Stimulated activated CD4-positive, alpha-beta T cell treated with anti-CD3 and anti-CD28 coated beads, TNF-alpha, amount 100 ng/mL, for 48 hours (primary cell): ENCODE results near the gene PEX5L.

ENCODE experiments used
- DNase-seq, 3 donors: peaks; one replicate each; pipeline ENCODE4 v3.0.0-alpha.2; 2020; ENCODE audit warnings: low read depth in 3 of 3

Gene PEX5L

DNA sequence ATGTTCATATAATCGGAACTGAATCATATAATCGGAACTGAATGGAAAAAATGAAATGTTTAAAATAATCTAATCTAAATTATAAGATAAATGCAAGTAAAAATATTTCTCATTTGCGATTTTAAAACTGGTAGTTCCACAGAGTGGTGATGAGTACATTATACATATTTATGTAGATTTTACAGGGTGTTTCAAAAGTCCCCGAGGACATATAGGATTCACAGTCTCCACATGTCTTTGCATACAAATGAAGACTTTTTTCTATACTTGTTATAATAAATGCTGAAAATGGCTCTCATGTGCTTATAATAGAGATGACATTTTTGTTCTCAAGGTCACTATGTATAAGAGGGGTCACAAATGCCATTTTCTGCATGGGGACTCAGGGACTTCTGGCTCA is 139.5 kb downstream of the PEX5L start:
- no peak for DNase-seq

- DNase-seq, result no peak
Measured at GRCh38 chr3:179896507-179896906, 140.2 kb downstream of the PEX5L start.

GRCh38 chr3:179895330-179895729 is 141.4 kb downstream of the PEX5L start:
- DNase-seq, result no peak

DNA sequence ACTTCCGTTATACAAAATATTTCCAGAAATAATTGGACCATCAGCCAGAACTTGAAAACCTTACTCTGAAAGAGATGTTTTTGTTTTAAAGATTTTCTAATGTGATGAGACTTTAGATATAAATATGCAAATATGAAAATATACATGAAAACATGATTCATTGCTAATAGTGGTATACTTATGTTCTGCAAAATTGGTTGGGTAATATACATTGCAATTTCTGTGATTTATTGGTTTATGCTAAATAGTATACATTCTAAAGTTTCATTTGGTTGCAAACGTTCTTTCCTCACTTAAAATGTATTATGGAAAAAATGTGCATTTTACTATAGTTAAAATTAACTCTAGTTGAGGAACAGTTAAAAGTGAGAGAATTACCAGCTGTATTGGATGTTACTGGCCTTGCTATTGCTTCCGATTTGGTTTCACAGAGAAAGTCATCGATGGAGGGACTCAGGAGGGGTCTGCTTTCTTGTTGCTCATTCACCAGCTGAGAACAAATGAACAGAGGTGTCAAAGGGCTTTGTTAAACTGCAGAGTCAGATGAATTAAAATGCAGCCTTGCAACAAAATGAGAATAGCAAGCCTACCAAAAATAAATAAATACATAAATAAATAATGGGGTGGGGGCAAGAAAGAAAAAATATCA is 149.3 kb downstream of the PEX5L start:
- no peak for DNase-seq

GRCh38 chr3:179885950-179886349 is 150.8 kb downstream of the PEX5L start:
- DNase-seq, result no peak

DNA sequence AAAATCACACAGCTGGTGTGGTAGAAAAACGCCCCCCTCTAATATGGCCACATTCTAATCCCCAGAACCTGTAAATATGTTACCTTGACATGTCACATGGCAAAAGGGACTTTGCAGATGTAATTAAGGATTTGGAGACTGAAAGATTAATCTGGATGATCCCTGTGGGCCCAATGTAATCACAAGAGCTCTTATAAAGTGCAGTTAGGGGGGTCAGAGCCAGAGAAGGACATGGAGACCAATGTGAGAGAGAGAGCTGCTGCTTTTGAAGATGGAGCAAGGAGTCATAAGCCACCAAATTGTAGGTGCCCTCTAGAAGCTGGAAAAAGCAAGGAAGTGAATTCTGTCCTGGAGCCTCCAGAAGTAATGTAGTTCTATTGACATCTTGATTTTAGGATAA is 152.6 kb downstream of the PEX5L start:
- no peak for DNase-seq

GRCh38 chr3:179882292-179882691 is 154.4 kb downstream of the PEX5L start:
- no peak for DNase-seq

- no peak for DNase-seq
Measured at GRCh38 chr3:179881791-179882190, 154.9 kb downstream of the PEX5L start.

- no peak for DNase-seq
Measured at GRCh38 chr3:179880868-179881267, 155.9 kb downstream of the PEX5L start.

GRCh38 chr3:179876440-179876839 is 160.3 kb downstream of the PEX5L start:
- no peak for DNase-seq

GRCh38 chr3:179872842-179873241 is 163.9 kb downstream of the PEX5L start:
- no peak for DNase-seq

DNA sequence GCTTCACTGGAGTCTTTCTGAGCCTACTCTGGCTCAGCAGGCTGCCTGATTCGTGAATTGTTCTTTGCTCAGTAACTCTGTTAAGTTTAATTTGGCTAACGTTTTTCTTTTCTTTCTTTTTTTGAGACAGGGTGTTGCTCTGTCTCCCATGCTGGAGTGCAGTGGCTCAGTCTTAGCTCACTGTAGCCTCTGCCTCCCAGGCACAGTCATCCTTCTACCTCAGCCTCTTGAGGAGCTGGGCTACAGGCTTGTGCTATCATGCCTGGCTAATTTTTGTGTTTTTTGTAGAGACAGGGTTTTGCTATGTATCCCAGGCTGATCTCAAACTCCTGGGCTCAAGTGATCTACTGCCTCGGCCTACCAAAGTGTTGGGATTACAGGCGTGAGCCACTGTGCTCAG is 165.0 kb downstream of the PEX5L start:
- no peak for DNase-seq

- no peak for DNase-seq
Measured at GRCh38 chr3:179868715-179869114, 168.0 kb downstream of the PEX5L start.

GRCh38 chr3:179867961-179868360 is 168.8 kb downstream of the PEX5L start:
- no peak for DNase-seq

DNA sequence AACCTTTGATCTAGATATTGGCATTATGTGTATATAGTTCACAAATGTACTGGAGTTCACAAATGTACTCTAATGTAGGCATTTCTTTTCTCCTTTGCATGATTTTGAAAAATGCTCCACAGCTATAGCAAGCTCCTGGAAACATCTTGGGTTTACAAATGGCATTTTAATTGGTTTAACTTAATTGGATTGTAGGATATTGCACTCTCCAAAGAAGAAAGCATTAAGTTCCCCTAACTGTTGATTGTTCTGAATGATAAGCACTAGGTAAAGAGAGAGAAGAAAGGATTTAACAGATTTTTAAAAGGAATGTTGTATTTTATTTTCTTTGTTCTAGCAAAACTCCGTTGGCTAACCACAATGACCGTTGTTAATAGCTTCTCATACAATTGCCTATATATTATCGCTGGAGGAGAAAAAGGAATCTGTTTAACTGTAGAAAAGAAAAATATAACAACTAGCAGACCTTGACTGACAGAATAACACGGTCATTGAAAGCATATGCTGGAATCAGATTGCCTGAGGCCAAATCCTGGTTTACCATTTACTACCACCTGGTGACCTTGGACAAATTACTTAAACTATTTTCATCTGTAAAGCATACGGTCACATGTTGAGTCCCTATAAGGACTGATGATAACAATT is 170.8 kb downstream of the PEX5L start:
- no peak for DNase-seq

- no peak for DNase-seq
Measured at GRCh38 chr3:179861953-179862352, 174.8 kb downstream of the PEX5L start.

- DNase-seq, result no peak
Measured at GRCh38 chr3:179861292-179861691, 175.4 kb downstream of the PEX5L start.

DNA sequence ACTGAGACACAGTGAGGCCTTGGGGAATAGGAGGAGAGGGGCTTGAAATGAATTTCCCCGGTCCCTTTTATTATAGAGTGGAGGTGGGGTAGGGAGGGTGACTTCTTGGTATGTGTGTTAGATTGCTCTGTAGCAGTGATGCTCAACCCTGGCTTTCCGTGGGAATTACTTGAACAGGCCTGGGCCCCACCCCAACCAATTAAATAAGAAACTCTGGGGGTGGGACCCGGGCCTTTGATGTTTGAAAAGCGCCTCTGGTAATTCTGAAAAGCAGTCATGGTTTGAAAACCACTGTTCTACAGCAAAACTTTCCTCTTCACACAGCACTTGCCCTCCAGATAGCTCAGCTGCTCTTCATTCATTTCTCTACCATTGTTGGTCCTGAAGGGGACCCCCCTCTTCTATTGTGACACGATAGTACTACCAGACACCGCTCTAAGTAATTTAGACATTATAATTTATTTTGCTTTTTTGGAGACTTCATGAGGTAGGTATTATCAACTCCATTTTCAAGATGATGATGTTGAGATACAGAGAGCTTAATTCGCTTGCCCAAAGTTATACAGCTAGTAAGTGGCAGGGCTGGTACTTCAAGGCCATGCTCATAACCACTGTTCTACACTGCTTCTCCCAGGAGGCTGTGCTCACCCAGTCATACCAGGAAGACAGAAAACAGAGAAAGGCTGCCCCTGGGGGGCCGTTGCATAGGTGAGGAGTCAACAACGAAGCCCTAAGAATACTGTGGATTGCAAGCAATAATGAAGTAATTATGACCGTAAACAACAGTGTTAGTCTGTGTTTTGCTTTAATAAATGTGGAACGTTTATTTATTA is 176.2 kb downstream of the PEX5L start:
- no peak for DNase-seq

GRCh38 chr3:179853176-179853575 is 183.6 kb downstream of the PEX5L start:
- DNase-seq, result no peak

GRCh38 chr3:179852142-179852905 is 184.4 kb downstream of the PEX5L start:
- DNase-seq, result no peak

- DNase-seq, result no peak
Measured at GRCh38 chr3:179848711-179849110, 188.0 kb downstream of the PEX5L start.

DNA sequence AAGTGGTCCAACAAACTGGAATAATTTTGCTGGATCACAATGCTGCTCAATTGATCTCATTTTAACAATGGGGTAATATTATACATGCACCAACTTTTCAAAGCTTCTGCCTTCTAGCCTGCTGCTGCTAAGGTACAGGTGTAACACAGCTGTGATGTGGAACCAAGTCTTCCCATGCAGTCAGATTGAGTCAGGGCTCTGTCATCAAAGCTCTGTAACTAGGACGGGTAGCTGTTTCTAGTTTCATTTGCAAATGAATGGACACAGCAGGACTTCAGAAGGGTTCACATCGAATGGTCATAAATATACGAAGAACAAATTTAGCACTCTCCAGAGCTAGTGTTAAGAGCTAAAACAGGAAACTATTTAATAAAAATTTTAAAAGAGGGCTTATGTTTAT is 194.7 kb downstream of the PEX5L start:
- no peak for DNase-seq
